ENCODE measurements around the gene CFAP90. TPM values are rescaled to one million over a fixed set of nuclear protein-coding genes. Genes with fewer than 3 reads are reported as not detected.
A peak's percentile ranks its signal among the peaks of the same experiment; 100 is the strongest.

CFAP90 gene
- 10 to 100 TPM in 1 of 8 experiments, 1 to 10 TPM in 3, under 1 TPM in 2, not detected in 2; 0.45 to 39.3 (median 1.2) TPM for total RNA-seq

GRCh38 chr5:7850395-7851239 is at the start of gene CFAP90:
Gene CFAP90, minus strand, starts transcription at chr5:7851133. Its CDS starts 112 bp downstream, at chr5:7851021.
- Histone ChIP-seq H3K4me3 (peak within 1 kb of the TSS; percentile 33 to 46 (median 39)), H3K4me1 (replicated peaks in 1 of 2) (peaks cover 23% of the 10 kb centered on the region in 2 donors), H3K27ac (peak within 1 kb of the TSS in 1 of 2 donors; percentile 50)
- 5% methylated on average over 10 of the region's 76 CpGs; no CpG with 5 or more reads in 9 of the 10 experiments for WGBS, 10 experiments
- in situ Hi-C loops (cut with MboI; ENCODE audit: low pct_unique_long_range_greater_than_20kb in 2 of 9, low sequenced_read_pairs in 9 of 9, unreplicated experiment in 9 of 9) = loop anchor here in 2 of 9 experiments (25.0 kb wide), 2 partner anchors 588 to 1063 kb away; no protein-coding TSS in a partner anchor
- ATAC-seq (replicated peaks in 6 of 8) = peak; percentile 59 to 82 (median 68)

- ATAC-seq (replicated peaks in 6 of 8) = peak in 3 of 8 experiments; percentile 56 to 89 (median 83)
- 20 to 100% (median 59%) methylated on average over 1 to 5 of the region's 5 CpGs; no CpG with 5 or more reads in 2 of the 10 experiments for WGBS, 10 experiments
- in situ Hi-C loops (cut with MboI; ENCODE audit: low pct_unique_long_range_greater_than_20kb in 2 of 9, low sequenced_read_pairs in 9 of 9, unreplicated experiment in 9 of 9) = loop anchor here in 1 of 9 experiments (25.0 kb wide), 1 partner anchor 1315 kb away; no protein-coding TSS in a partner anchor
Measured at GRCh38 chr5:7897014-7897600, 46.2 kb upstream of the CFAP90 start.

GRCh38 chr5:7894860-7895259 is 43.9 kb upstream of the CFAP90 start:
- ATAC-seq (replicated peaks in 6 of 8) = no peak
- Histone ChIP-seq H3K4me3 (no peak overlapping the region), H3K4me1 (replicated peaks in 1 of 2) (no peaks in the 10 kb centered on the region), H3K27ac (no peak overlapping the region)
- in situ Hi-C loops (cut with MboI; ENCODE audit: low pct_unique_long_range_greater_than_20kb in 2 of 9, low sequenced_read_pairs in 9 of 9, unreplicated experiment in 9 of 9) = loop anchor here in 1 of 9 experiments (25.0 kb wide), 1 partner anchor 1317 kb away; no protein-coding TSS in a partner anchor
- 51 to 100% (median 78%) methylated on average over 1 to 2 of the region's 2 CpGs; no CpG with 5 or more reads in 3 of the 10 experiments for WGBS, 10 experiments

More at GRCh38 chr5:7897014-7897600, 46.2 kb upstream of the CFAP90 start:
- Histone ChIP-seq H3K27ac (no peak overlapping the region), H3K4me3 (no peak overlapping the region), H3K4me1 (replicated peaks in 1 of 2) (no peaks in the 10 kb centered on the region)

GRCh38 chr5:7894439-7894838 is 43.5 kb upstream of the CFAP90 start:
- H3K4me1 ChIP-seq (replicated peaks in 1 of 2) = no peaks in the 10 kb centered on the region
- no peak overlapping the region for H3K4me3 ChIP-seq
- WGBS, 10 experiments = 79 to 100% (median 94%) methylated on average over 2 to 5 of the region's 5 CpGs; no CpG with 5 or more reads in 1 of the 10 experiments
- H3K27ac ChIP-seq = no peak overlapping the region
- ATAC-seq (replicated peaks in 6 of 8) = no peak
- in situ Hi-C loops (cut with MboI; ENCODE audit: low pct_unique_long_range_greater_than_20kb in 2 of 9, low sequenced_read_pairs in 9 of 9, unreplicated experiment in 9 of 9) = loop anchor here in 1 of 9 experiments (25.0 kb wide), 1 partner anchor 1318 kb away; no protein-coding TSS in a partner anchor

GRCh38 chr5:7888901-7889300 is 38.0 kb upstream of the CFAP90 start:
- WGBS, 10 experiments = 67 to 100% (median 92%) methylated on average over 2 to 6 of the region's 9 CpGs; no CpG with 5 or more reads in 1 of the 10 experiments
- Histone ChIP-seq H3K4me3 (no peak overlapping the region), H3K4me1 (replicated peaks in 1 of 2) (no peaks in the 10 kb centered on the region), H3K27ac (no peak overlapping the region)
- ATAC-seq (replicated peaks in 6 of 8) = peak in 1 of 8 experiments; percentile 19
- in situ Hi-C loops (cut with MboI; ENCODE audit: low pct_unique_long_range_greater_than_20kb in 2 of 9, low sequenced_read_pairs in 9 of 9, unreplicated experiment in 9 of 9) = loop anchor here in 1 of 9 experiments (25.0 kb wide), 1 partner anchor 1323 kb away; no protein-coding TSS in a partner anchor

- no peak overlapping the region for H3K4me3 ChIP-seq
- peak in 4 of 8 experiments; percentile 47 to 61 (median 52) for ATAC-seq (replicated peaks in 6 of 8)
- in situ Hi-C loops (cut with MboI; ENCODE audit: low pct_unique_long_range_greater_than_20kb in 2 of 9, low sequenced_read_pairs in 9 of 9, unreplicated experiment in 9 of 9) = loop anchor here in 1 of 9 experiments (25.0 kb wide), 1 partner anchor 1325 kb away; no protein-coding TSS in a partner anchor
- H3K4me1 ChIP-seq (replicated peaks in 1 of 2) = no peaks in the 10 kb centered on the region
- 34 to 95% (median 77%) methylated on average over 2 to 7 of the region's 7 CpGs; no CpG with 5 or more reads in 1 of the 10 experiments for WGBS, 10 experiments
- H3K27ac ChIP-seq = no peak overlapping the region
Measured at GRCh38 chr5:7886849-7887475, 36.0 kb upstream of the CFAP90 start.

GRCh38 chr5:7884491-7885267 is 33.7 kb upstream of the CFAP90 start:
- ATAC-seq (replicated peaks in 6 of 8) = peak in 2 of 8 experiments; percentile 81 to 87
- WGBS, 10 experiments = 55 to 94% (median 83%) methylated on average over 2 to 5 of the region's 5 CpGs; no CpG with 5 or more reads in 1 of the 10 experiments
- Histone ChIP-seq H3K4me3 (no peak overlapping the region), H3K27ac (no peak overlapping the region), H3K4me1 (replicated peaks in 1 of 2) (no peaks in the 10 kb centered on the region)
- in situ Hi-C loops (cut with MboI; ENCODE audit: low pct_unique_long_range_greater_than_20kb in 2 of 9, low sequenced_read_pairs in 9 of 9, unreplicated experiment in 9 of 9) = loop anchor here in 1 of 9 experiments (25.0 kb wide), 1 partner anchor 1328 kb away; no protein-coding TSS in a partner anchor

- in situ Hi-C loops (cut with MboI; ENCODE audit: low pct_unique_long_range_greater_than_20kb in 2 of 9, low sequenced_read_pairs in 9 of 9, unreplicated experiment in 9 of 9) = loop anchor here in 1 of 9 experiments (25.0 kb wide), 1 partner anchor 1329 kb away; no protein-coding TSS in a partner anchor
- Histone ChIP-seq H3K27ac (no peak overlapping the region), H3K4me3 (no peak overlapping the region), H3K4me1 (replicated peaks in 1 of 2) (no peaks in the 10 kb centered on the region)
- no peak for ATAC-seq (replicated peaks in 6 of 8)
- WGBS, 10 experiments = 71 to 100% (median 95%) methylated on average over 1 to 4 of the region's 4 CpGs
Measured at GRCh38 chr5:7882926-7883325, 32.0 kb upstream of the CFAP90 start.

GRCh38 chr5:7881816-7882215 is 30.9 kb upstream of the CFAP90 start:
- WGBS, 10 experiments = 94 to 100% (median 100%) methylated on average over 1 to 2 of the region's 2 CpGs; no CpG with 5 or more reads in 6 of the 10 experiments
- in situ Hi-C loops (cut with MboI; ENCODE audit: low pct_unique_long_range_greater_than_20kb in 2 of 9, low sequenced_read_pairs in 9 of 9, unreplicated experiment in 9 of 9) = loop anchor here in 1 of 9 experiments (25.0 kb wide), 1 partner anchor 1330 kb away; no protein-coding TSS in a partner anchor
- Histone ChIP-seq H3K4me1 (replicated peaks in 1 of 2) (no peaks in the 10 kb centered on the region), H3K27ac (no peak overlapping the region), H3K4me3 (no peak overlapping the region)
- ATAC-seq (replicated peaks in 6 of 8) = no peak

- H3K27ac ChIP-seq = no peak overlapping the region
- no peak overlapping the region for H3K4me3 ChIP-seq
- 72 to 100% (median 93%) methylated on average over 1 to 3 of the region's 4 CpGs; no CpG with 5 or more reads in 5 of the 10 experiments for WGBS, 10 experiments
- in situ Hi-C loops (cut with MboI; ENCODE audit: low pct_unique_long_range_greater_than_20kb in 2 of 9, low sequenced_read_pairs in 9 of 9, unreplicated experiment in 9 of 9) = loop anchor here in 1 of 9 experiments (25.0 kb wide), 1 partner anchor 1331 kb away; no protein-coding TSS in a partner anchor
- H3K4me1 ChIP-seq (replicated peaks in 1 of 2) = no peaks in the 10 kb centered on the region
- no peak for ATAC-seq (replicated peaks in 6 of 8)
Measured at GRCh38 chr5:7881091-7881490, 30.2 kb upstream of the CFAP90 start.

GRCh38 chr5:7878381-7878873 is 27.5 kb upstream of the CFAP90 start:
- Histone ChIP-seq H3K4me3 (no peak overlapping the region), H3K27ac (no peak overlapping the region), H3K4me1 (replicated peaks in 1 of 2) (no peaks in the 10 kb centered on the region)
- in situ Hi-C loops (cut with MboI; ENCODE audit: low pct_unique_long_range_greater_than_20kb in 2 of 9, low sequenced_read_pairs in 9 of 9, unreplicated experiment in 9 of 9) = loop anchor here in 1 of 9 experiments (25.0 kb wide), 1 partner anchor 1334 kb away; no protein-coding TSS in a partner anchor
- ATAC-seq (replicated peaks in 6 of 8) = peak in 2 of 8 experiments; percentile 8 to 25
